Measurements from ENCODE around the gene C7orf33. TPM values are rescaled to one million over a fixed set of nuclear protein-coding genes. Genes with fewer than 3 reads are reported as not detected.

Gene C7orf33
- total and polyA plus RNA-seq, 12 donors: not detected

GRCh38 chr7:148622887-148623585 is 32.5 kb downstream of the C7orf33 start:
- H3K36me3 ChIP-seq (replicated peaks in 1 of 2): no peaks in the 10 kb centered on the region
- no peak overlapping the region for H3K4me3 ChIP-seq
- intact Hi-C loops (cut with DNase I): no loop called here
- no peaks in the 10 kb centered on the region for H3K9me3 ChIP-seq (replicated peaks in 1 of 3)
- WGBS, 4 donors: 67 to 77% (median 75%) methylated on average over 8 of the region's 8 CpGs
- peaks cover 0 to 28% of the 10 kb centered on the region in 2 donors for H3K4me1 ChIP-seq (replicated peaks in 1 of 2)
- no peak overlapping the region for H3K27ac ChIP-seq
- H3K27me3 ChIP-seq: no peaks in the 10 kb centered on the region
- peak in 1 of 7 donors; percentile 53 for DNase-seq
- TF ChIP-seq POLR2A (IDR thresholded peaks at IDR 0.05) (no peak), CTCF (IDR thresholded peaks at IDR 0.05) (no peak)

- peak in 3 of 7 donors; percentile 13 to 19 (median 15) for DNase-seq
- Histone ChIP-seq H3K4me3 (no peak overlapping the region), H3K27me3 (no peaks in the 10 kb centered on the region), H3K36me3 (replicated peaks in 1 of 2) (no peaks in the 10 kb centered on the region), H3K4me1 (replicated peaks in 1 of 2) (peaks cover 0 to 28% of the 10 kb centered on the region in 2 donors), H3K27ac (no peak overlapping the region), H3K9me3 (replicated peaks in 1 of 3) (no peaks in the 10 kb centered on the region)
- intact Hi-C loops (cut with DNase I): no loop called here
- TF ChIP-seq CTCF (IDR thresholded peaks at IDR 0.05) (no peak), POLR2A (IDR thresholded peaks at IDR 0.05) (no peak)
- 25 to 36% (median 32%) methylated on average over 10 of the region's 10 CpGs for WGBS, 4 donors
Measured at GRCh38 chr7:148623586-148624282, 33.2 kb downstream of the C7orf33 start.

- 26 to 36% (median 29%) methylated on average over 4 of the region's 4 CpGs for WGBS, 4 donors
- Histone ChIP-seq H3K9me3 (replicated peaks in 1 of 3) (no peaks in the 10 kb centered on the region), H3K4me1 (replicated peaks in 1 of 2) (peaks cover 0 to 28% of the 10 kb centered on the region in 2 donors), H3K36me3 (replicated peaks in 1 of 2) (no peaks in the 10 kb centered on the region), H3K27me3 (no peaks in the 10 kb centered on the region), H3K27ac (no peak overlapping the region), H3K4me3 (no peak overlapping the region)
- DNase-seq: no peak
- intact Hi-C loops (cut with DNase I): no loop called here
- TF ChIP-seq CTCF (IDR thresholded peaks at IDR 0.05) (no peak), POLR2A (IDR thresholded peaks at IDR 0.05) (no peak)
Measured at GRCh38 chr7:148624735-148625134, 34.2 kb downstream of the C7orf33 start.

GRCh38 chr7:148625342-148625741 is 34.8 kb downstream of the C7orf33 start:
- no peak for DNase-seq
- Histone ChIP-seq H3K4me3 (no peak overlapping the region), H3K36me3 (replicated peaks in 1 of 2) (no peaks in the 10 kb centered on the region), H3K27me3 (no peaks in the 10 kb centered on the region), H3K9me3 (replicated peaks in 1 of 3) (no peaks in the 10 kb centered on the region), H3K4me1 (replicated peaks in 1 of 2) (peaks cover 0 to 26% of the 10 kb centered on the region in 2 donors), H3K27ac (no peak overlapping the region)
- intact Hi-C loops (cut with DNase I): no loop called here
- 68 to 82% (median 74%) methylated on average over 3 of the region's 3 CpGs for WGBS, 4 donors
- TF ChIP-seq CTCF (IDR thresholded peaks at IDR 0.05) (no peak), POLR2A (IDR thresholded peaks at IDR 0.05) (no peak)
